ENCODE measurements around the gene SIN3A.
"Not testable (repeated sequence)": the region's sequence is repeated elsewhere in the genome, so short reads cannot be mapped to it uniquely, and the experiment has no call there.

SIN3A gene

DNA sequence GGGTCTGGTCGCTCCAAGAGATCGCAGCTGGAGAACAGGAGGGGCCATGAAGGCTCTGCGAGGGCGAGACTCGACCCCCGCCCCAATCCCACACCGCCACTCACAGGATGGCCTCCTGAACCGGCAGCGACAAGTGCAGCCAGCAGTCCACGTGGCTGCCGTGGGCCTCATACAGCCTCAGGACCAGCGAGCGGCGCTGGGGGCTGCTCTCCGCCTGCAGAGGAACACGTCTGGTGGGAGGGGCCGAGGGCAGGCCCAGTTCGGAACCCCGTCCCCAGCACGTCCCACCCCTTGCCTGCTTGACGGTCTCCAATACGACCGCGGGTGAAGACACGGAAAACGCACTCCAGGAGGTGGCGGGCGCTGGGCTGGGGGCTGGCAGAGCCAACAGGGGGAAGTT, 95.5 kb downstream of the SIN3A start:
- no peak for DNase-seq

DNA sequence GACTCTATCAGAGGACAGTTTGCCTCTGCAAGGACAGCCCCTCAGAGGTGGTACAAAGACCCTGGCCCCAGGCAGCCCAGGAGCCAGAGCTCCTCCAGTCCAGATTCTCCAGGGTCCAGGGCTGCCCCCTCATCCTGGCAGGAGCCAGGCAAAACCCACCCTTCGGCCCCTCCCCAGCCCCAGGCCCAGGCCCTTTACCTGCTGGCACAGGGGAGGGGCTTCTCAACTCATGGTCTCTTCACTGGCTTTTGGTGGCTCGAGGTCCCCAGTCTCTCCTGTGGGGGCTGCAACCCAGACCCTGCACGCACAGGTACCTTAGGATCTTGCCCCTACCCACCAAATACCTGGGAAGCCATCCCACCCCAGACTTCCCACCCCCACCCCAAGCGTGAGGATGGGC, 96.1 kb downstream of the SIN3A start:
- DNase-seq, result no peak

DNA sequence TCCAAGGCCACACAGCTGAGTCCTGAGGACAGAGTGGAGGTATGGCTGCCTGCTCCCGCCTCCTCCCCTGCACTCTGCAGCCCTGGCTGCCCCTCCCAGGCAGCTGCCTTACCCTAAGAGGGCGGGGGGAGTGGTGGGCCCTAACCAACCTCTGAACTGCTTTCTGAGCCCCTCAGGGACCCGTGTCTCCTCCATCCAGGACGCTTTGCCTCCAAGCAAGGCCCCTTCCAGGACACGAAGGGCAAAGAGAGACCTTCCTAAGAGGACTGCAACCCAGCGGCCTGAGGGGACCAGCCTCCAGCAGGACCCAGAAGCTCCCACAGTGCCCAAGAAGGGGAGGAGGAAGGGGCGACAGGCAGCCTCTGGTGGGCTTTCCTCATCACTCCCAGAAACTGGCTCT, 97.0 kb downstream of the SIN3A start:
- DNase-seq, result no peak

DNA sequence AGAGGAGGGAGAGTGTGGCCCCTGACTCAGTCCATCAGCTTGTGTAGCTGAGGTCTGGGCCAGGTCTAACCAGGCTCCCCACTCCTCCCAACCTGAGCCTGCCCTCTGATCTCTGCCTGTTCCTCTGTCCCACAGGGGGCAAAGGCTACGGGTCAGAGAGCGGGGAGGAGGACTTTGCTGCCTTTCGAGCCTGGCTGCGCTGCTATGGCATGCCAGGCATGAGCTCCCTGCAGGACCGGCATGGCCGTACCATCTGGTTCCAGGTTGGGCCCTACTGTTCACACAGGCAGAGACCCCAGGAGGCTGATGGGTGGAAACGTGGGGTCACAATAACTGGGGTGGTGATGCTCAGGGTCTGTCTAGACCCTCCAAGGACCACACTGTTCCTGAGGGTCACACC, 97.9 kb downstream of the SIN3A start:
- DNase-seq, result no peak

DNA sequence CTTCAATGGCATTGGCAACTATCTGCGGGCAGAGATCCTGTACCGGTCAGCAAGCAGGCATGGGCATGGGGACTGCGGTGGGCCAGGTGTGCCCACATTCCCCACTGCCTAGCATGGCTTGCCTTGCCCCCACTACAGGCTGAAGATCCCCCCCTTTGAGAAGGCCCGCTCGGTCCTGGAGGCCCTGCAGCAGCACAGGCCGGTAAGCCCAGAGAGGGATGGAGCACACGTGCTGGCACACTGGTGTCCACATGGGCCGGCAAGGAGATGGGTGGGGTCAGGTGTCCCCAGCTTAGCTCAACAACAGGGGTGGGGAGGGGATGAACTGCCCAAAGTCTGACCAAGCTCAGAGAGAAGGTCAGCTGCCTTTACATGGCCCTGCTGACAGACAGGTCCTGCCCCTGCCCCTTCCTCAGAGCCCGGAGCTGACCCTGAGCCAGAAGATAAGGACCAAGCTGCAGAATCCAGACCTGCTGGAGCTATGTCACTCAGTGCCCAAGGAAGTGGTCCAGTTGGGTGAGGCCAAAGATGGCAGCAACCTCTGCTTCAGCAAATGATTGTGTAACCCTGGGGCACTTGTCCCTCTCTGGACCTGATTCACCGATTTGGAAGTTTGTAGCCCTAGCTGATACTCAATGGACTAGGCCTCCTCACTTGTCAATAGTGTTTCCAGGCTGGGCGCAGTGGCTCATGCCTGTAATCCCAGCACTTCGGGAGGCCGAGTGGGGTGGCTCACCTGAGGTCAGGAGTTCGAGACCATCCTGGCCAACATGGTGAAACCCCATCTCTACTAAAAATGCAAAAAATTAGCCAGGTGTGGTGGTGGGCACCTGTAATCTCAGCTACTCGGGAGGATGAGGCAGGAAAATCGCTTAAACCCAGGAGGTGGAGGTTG, 99.1 kb downstream of the SIN3A start:
- no peak for DNase-seq

DNA sequence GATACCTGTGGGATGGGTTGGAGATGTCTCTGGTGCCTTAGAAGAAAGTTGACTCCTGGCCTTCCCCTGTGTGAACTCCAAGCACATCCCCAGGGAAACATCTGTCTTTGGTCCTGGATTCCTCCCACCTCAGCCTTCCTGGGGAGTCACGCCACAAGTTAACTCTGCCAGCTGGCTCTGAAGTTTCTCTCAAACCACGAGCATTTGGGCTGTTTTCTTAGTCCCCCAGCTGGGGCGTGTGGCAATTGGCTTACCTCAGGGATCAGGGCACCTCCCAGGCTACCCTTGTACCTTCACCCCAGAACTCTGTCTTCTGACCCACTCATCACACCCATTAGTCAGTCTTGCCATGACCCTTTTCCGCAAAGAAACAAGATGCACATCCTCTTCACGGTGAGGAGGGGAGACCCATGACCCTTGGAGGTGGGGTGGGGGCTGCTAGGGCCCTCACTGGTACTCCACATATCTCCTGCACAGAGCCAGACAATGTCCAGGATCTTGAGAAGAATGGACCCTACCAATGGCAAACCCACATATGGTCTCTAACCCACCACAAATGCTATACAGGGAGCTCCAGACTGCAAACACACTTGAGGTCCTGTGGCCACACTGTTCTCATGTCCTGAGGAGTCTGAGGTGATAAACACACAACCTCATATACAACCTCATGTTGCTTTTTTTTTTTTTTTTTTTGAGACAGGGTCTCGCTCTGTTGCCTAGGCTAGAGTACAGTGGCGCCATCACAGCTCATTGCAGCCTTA, 100.7 kb downstream of the SIN3A start:
- DNase-seq, result no peak

DNA sequence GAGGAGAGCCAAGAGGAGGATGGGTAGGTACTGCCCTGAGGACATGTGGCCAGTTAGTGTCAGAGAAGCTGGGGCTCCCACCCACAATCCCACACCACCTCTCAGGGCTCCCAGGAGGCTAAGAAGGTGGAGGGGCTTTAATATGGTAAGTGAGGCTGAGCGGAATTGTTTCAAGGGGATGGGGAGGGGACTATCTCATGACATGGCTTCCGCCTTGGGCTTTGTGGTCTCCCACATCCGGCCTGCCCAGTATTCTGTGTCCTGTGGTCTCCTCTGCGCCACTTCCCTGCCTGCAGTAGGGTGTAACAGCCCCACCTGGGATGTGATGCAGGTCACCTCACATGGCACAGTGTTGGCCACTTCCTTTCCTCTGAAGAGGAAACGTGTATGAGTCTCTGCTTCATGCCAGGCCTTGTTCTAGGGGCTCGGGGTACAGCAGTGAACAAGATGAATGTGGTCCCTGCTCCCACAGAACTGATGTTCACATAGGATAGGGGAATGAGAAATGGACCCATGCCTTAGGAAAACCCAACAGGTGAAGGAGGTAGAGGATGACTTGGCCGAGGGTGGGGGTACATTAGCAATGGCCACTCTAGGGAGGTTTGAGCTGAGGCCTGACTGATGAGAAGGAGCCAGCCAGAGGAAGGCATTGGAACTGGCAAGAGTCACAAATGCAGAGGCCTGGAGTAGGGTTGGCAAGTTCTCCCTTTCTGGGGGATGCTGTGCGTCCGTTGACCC, 101.5 kb downstream of the SIN3A start:
- DNase-seq, result no peak

DNA sequence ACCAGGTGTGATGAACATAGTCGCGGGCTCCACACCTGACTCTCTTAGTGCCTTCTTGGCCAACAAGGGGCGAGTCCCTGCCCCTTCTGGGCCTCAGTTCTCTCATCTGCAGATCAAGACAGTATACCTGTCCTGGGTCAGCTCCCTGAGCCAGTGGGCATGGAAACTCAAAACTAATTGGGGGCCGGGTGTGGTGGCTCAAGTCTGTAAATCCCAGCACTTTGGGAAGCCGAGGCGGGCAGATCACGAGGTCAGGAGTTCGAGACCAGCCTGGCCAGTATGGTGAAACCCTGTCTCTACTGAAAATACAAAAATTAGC, 102.2 kb downstream of the SIN3A start:
- DNase-seq, result not testable (repeated sequence)

DNA sequence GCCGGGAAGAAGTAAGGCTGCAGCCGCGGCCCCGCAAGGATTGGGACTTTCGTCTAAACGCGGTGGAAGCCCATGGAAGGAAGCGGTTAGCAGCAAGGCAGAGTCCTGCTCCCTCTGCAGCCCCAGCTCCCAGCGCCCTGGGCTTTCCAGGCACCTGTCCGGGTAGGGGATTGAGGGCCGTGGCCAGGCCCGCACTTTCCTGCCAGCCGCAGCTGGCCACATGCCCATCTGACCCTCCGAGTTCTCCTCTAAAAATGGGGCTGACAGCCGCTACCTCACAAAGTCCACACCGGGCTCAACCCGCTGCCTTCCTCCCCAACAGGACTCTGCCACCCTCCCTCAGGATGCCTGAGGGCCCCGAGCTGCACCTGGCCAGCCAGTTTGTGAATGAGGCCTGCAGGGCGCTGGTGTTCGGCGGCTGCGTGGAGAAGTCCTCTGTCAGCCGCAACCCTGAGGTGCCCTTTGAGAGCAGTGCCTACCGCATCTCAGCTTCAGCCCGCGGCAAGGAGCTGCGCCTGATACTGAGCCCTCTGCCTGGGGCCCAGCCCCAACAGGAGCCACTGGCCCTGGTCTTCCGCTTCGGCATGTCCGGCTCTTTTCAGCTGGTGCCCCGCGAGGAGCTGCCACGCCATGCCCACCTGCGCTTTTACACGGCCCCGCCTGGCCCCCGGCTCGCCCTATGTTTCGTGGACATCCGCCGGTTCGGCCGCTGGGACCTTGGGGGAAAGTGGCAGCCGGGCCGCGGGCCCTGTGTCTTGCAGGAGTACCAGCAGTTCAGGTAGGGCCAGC, 102.7 kb downstream of the SIN3A start:
- no peak for DNase-seq

DNA sequence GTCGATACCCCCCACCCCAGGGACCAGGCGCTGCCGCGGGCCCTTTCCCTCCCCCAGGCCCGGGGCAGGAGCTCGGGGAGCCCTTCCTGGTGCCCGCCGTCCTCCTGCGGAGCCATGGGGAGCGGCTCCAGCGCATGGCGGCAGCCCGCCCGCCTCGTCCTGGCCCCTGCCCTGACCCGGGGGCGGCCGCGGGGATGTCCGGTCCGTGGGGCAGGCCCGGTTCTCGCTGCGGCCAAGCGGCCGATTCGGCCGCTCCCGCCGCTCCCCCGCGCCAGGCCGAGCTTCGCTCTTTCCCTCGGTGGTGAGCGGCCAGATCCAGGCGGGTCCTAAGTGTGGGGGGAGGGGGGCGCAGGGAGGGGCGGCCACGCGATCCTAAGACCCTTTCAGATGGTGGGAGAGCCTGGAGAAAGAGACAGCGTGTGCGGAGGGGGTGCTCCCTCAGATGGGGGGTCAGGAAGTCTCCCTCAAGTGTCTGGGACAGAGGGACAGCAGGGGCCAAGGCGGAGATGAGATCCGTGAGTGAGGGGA, 103.4 kb downstream of the SIN3A start:
- no peak for DNase-seq

DNA sequence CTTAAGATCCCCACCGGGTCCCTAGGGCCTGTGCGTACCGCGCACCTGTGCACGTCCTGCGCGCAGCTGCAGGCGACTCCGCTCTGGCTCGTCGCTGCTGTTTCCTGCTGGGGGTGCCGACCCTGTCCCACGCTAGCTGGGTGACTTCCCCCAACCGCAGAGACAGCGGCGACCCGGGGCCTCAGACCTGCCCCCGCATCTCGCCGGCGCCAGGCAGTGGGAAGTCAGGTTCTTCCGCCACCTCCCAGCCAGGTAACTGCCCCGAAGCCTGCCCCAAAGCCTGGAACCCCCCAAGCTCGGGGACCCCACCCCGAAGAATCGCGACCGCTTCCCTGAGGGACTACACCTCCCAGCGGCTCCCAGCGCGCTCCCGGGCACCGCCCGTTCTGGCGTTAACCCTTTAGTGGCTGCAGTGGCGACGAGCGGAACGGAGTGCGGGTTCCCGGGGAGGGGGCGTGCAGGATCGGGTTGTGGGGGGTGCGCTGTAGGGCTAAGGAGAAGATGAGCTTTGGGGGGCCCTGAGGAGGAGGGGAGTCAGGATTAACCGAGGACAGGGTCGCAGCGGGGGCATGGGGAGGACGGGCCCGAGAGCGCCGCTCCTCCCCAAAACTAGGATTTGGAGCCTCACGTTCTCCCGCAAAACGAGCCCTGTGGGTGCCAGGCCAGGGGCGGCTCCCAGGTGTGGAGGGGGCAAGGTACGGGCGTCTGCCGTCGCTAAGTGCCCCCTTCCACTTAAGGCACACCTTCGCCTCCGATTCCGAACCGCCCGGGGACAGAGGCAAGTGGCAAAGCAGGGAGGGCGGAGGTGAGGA, 104.1 kb downstream of the SIN3A start:
- no peak for DNase-seq

DNA sequence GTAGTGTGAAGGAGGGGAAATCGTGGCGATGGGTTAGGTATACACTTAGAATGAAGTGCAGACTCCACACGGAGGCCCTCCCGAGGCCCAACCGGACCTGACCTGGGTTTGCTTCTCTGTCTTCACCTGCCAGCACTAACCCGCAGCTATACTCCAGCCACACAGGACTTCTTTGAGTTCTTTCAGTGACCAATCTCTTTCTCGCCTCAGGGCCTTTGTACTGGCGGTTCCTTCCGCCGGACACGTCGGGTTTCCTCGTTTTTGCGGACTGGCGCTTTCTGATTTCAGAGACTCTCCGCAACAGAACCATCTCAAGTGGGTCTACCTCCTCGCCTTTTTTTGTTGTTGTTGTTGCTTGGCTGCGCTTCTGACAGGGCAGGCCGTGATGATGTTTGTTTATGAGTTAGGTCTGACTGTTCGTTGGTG, 104.7 kb downstream of the SIN3A start, which contains the start of gene NEIL1:
Gene NEIL1, plus strand, starts transcription at position 244 of the 426 bp plus-strand sequence. CDS start 1,867 bp downstream, outside the sequence.
- DNase-seq, result no peak

DNA sequence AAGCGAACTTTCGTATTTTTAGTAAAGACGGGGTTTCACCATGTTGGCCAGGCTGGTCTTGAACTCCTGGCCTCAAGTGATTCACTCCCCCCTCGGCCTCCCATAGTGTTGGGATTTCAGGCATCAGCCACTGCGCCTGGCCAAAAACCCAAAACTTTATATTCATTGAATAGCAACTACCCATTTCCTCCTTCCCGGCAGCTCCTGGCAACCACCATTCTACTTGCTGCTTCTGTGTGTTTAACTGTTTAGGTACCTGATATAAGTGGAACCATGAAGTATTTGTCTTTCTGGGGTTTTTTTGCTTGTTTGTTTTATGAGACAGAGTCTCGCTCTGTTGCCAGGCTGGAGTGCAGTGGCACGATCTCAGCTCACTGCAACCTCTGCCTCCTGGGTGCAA, 107.5 kb downstream of the SIN3A start:
- not testable (repeated sequence) for DNase-seq

DNA sequence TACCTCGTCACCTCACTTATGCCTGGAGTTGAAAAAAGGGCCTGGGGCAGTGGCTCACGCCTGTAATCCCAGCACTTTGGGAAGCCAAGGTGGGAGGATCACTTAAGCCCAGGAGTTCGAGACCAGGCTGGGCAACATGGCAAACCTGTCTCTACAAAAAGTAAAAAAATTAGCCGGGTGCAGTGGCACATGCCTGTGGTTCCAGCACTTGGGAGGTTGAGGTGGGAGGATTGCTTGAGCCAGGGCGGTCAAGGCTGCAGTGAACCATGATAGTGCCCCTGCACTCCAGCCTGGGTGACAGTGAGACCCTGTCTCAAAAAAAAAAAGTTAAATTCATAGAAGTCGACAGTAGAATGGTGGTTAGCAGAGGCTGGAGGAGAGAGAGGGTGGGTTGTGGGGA, 109.3 kb downstream of the SIN3A start:
- no peak for DNase-seq

DNA sequence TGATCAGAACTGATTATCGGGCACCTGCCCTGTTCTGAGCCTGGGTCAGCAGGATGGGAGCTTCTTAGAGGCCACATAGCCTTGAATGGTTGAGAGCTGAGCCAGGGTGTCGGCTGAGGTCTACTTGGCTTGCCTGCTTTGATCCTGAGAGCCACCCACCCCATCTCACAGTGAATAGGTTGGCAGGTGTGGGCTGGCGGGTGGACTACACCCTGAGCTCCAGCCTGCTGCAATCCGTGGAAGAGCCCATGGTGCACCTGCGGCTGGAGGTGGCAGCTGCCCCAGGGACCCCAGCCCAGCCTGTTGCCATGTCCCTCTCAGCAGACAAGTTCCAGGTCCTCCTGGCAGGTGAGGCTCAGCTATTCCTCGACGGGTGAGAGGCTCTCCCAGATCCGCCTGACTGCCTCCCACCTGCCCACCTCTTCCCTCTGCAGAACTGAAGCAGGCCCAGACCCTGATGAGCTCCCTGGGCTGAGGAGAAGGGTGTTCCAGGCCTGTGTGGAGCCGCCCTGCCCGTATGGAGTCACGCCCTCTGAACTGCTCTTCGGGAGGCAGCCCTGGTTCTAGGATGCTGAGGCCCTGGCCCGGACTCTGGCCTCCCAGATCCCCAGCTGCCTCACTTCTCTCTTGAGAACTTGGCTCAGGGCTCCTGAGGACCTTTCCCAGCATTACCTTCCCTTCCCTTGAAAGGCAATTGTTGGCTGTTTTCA, 111.8 kb downstream of the SIN3A start:
- no peak for DNase-seq

DNA sequence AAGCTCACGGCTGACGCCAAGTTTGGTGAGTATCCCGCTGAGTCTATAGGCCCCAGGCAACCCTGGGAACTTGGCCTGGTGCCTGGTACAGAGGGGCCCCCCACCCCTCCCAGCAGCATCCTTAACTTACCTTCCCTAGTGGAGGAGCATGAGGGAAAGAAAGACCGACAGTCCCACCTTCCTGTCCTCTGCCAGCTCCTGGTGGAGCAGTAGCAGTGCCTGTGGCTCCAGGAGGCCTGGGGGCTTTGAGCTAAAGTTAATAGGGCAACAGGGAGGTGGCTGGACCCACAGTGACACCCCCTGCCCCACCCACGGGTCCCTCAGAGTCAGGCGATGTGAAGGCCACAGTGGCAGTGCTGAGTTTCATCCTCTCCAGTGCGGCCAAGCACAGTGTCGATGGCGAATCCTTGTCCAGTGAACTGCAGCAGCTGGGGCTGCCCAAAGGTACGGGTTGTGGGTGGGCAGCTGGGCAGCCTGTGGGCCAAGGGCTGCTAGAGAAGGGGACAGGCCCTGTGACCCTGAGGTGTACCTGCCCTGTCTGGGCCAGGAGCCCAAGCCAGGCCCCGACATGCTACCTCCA, 112.7 kb downstream of the SIN3A start:
- no peak for DNase-seq

DNA sequence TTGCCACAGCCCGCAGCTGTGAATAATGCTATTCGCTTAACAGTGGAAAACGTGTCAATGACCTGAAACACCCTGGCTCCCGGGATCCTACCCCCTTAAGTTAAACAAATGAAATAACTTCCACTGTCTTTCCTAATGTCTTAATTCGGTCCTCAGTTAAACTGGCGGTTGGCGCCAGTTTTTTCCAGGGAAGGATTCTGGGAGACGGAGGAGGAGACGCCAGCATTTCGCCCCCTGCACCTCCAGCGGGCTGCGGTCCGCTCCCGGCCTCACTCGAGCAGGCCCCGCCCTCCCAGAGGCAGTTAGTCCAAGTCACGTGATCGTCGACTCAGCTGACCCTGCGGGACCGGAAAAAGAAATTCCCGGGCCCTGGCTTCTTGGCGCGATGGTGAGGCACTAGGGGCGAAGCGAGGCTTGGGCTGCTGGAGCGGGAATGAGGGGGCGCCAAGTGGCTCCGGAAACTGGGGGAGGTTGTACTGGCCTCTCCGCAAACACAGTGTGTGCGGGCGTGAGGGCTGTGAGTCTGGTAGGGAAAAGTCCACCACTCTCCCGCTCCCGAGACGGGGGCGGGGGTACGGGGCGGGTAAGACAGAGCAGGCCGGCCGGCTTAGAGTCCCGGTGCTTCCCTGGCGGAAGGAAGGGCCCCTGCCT, 115.7 kb downstream of the SIN3A start, which contains the start of gene COMMD4:
Gene COMMD4, plus strand, starts transcription at position 359 of the 651 bp plus-strand sequence. Its CDS starts 27 bp downstream, at position 386.
- DNase-seq, result no peak

DNA sequence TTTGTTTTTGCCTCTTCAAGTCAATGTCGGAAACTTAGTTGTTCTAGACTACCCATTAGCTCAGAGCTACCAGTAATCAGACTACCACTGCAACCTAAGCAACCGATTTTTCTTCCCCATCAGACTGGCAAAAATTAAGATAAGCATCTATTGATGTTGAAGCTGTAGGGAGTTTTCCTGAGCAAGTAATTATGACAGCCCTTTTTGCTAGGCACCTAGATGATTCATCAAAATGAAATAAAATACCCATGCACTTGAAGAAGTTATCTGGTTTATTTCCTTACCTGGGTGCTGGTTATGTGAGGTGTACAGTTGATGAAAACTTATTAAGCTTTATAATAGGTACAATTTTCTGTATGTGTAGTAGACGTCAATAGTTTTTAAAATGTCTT, 116.2 kb downstream of the SIN3A start:
- no peak for DNase-seq

DNA sequence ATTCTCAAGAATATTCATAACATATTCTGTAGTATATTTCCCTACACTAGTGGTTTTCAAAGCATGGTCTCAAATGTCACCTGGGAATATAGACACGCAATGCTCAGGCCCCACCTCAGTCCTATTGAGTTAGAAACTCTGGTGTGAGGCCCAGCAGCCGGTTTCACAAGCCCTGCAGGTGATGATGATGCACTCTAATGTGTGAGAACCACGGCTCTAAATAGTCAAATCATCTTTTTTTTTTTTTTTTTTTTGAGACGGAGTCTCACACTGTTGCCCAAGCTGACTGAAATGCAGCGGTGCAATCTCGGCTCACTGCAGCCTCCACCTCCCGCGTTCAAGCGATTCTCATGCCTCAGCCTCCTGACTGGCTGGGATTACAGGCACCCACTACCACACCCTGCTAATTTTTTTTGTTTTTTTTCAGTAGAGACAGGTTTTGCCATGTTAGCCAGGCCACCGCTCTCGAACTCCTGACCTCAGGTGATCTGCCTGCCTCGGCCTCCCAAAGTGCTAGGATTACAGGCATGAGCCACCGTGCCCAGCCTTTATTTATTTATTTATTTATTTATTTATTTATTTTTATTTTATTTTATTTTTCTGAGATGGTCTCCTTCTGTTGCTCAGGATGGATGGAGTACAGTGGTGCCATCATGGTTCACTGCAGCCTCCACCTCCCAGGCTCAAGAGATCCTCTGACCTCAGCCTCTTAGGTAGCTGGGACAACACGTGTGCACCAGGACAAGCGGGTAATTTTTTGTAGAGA, 117.7 kb downstream of the SIN3A start:
- not testable (repeated sequence) for DNase-seq

All from SIG-M5 (cell line).